Endodermal cell (in vitro differentiated cells): ENCODE results near the gene MMP8. TPM values are rescaled to one million over a fixed set of nuclear protein-coding genes. Genes with fewer than 3 reads are reported as not detected.

ENCODE experiments used
- DNase-seq: peaks from one replicate; pipeline ENCODE4 v3.0.0-alpha.2; 2017
- H3K27ac ChIP-seq: 2 replicates; pipeline ENCODE4 v1.5.1; 2013; ENCODE audit warnings: mild to moderate bottlenecking, low read depth, low read length, moderate library complexity
- H3K27me3 ChIP-seq: 2 replicates; pipeline ENCODE4 v1.6.1; 2013; ENCODE audit warnings: mild to moderate bottlenecking, low read length, moderate library complexity; ENCODE audit not compliant: insufficient read depth, control insufficient read depth, poor library complexity, severe bottlenecking
- H3K36me3 ChIP-seq: 2 replicates; pipeline ENCODE4 v1.7.0; 2013; ENCODE audit warnings: mild to moderate bottlenecking, low read length, moderate library complexity; ENCODE audit not compliant: control insufficient read depth, insufficient read depth
- H3K4me1 ChIP-seq: one replicate; pipeline ENCODE4 v1.7.0; 2013; ENCODE audit warnings: low read length; ENCODE audit not compliant: control insufficient read depth, insufficient read depth
- H3K4me3 ChIP-seq: 2 replicates; pipeline ENCODE4 v1.5.1; 2013; ENCODE audit warnings: mild to moderate bottlenecking, low read length, moderate library complexity
- H3K9ac ChIP-seq: 2 replicates; pipeline ENCODE4 v1.6.1; 2013; ENCODE audit warnings: mild to moderate bottlenecking, low read length, moderate library complexity; ENCODE audit not compliant: poor library complexity, severe bottlenecking; ENCODE audit errors: extremely low read depth
- H3K9me3 ChIP-seq: 2 replicates; pipeline ENCODE4 v1.6.1; 2013; ENCODE audit warnings: mild to moderate bottlenecking, low read length, moderate library complexity; ENCODE audit not compliant: control insufficient read depth
- H3K27ac Mint-ChIP-seq: 2 replicates; pipeline ENCODE4 v1.8.0; 2020; ENCODE audit warnings: mixed read lengths
- H3K27me3 Mint-ChIP-seq: 2 replicates; pipeline ENCODE4 v1.8.0; 2021; ENCODE audit warnings: mild to moderate bottlenecking, mixed read lengths; ENCODE audit not compliant: insufficient read depth
- H3K36me3 Mint-ChIP-seq: 2 replicates; pipeline ENCODE4 v1.8.0; 2020; ENCODE audit warnings: low read depth, mixed read lengths
- H3K4me1 Mint-ChIP-seq: 2 replicates; pipeline ENCODE4 v1.8.0; 2020; ENCODE audit warnings: mixed read lengths
- H3K4me3 Mint-ChIP-seq: 2 replicates; pipeline ENCODE4 v1.8.0; 2020; ENCODE audit warnings: mild to moderate bottlenecking, moderate library complexity, mixed read lengths
- H3K9me3 Mint-ChIP-seq: 2 replicates; pipeline ENCODE4 v1.8.0; 2020; ENCODE audit warnings: mild to moderate bottlenecking, mixed read lengths
- WGBS, 2 experiments: methylation state at CpG; one replicate each; pipeline versions ENCODE4 v1.1.5 to v1.1.7; 2013; ENCODE audit warnings: missing lambda C conversion rate in 2 of 2, mixed read lengths in 1 of 2; ENCODE audit not compliant: insufficient coverage in 1 of 2, insufficient read length in 1 of 2; 5-methylcytosine and 5-hydroxymethylcytosine counted together
- total RNA-seq, 2 donors: library from RNA; stranded (reverse); fragmentation: NEBNext Ultra II Directional in 1 of 2; extraction: Animal tissue kit (Norgen Biotek cat#: 25700) in 1 of 2; gene quantifications; 2 replicates in 1 of 2; 3 replicates in 1 of 2; pipeline ENCODE4 v1.2.1, GENCODE V29; 2021
- TF ChIP-seq, protein P1 (sequence below): fragments of 200-600 bp; sonication (generic); conservative IDR thresholded peaks from 2 replicates; pipeline ENCODE4 v1.5.0; 2021; ENCODE audit warnings: antibody characterized with exemption, mild to moderate bottlenecking

Gene MMP8
- total RNA-seq, 2 donors from 2014 or later = not detected

DNA sequence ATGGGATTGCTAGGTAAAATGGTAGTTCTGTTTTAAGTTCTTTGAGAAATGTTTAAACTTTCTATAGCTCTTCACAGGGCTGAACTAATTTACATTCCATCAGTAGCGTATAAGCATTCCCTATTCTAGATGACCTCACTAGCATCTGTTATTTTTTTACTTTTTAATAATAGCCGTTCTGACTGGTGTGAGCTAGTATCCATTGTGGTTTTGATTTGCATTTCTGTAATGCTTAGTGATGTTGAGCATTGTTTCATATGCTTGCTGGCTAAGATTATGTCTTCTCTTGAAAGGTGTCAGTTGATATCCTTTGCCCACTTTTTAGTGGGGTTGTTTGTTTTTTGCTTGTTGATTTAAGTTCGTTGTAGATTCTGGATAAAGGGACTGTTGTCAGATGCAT is 55.1 kb downstream of the MMP8 start:
- no peaks in the 10 kb centered on the region for H3K9me3 Mint-ChIP-seq
- no peak overlapping the region for H3K27ac Mint-ChIP-seq
- Histone ChIP-seq H3K9me3 (peaks cover 5% of the 10 kb centered on the region), H3K9ac (no peak overlapping the region), H3K27ac (no peak overlapping the region), H3K4me1 (no peaks in the 10 kb centered on the region), H3K4me3 (no peak overlapping the region), H3K27me3 (no peaks in the 10 kb centered on the region), H3K36me3 (no peaks in the 10 kb centered on the region)
- H3K27me3 Mint-ChIP-seq = no peaks in the 10 kb centered on the region
- WGBS, 2 experiments = 67 to 93% methylated on average over 1 to 3 of the region's 3 CpGs
- TF ChIP-seq, protein P1, sequence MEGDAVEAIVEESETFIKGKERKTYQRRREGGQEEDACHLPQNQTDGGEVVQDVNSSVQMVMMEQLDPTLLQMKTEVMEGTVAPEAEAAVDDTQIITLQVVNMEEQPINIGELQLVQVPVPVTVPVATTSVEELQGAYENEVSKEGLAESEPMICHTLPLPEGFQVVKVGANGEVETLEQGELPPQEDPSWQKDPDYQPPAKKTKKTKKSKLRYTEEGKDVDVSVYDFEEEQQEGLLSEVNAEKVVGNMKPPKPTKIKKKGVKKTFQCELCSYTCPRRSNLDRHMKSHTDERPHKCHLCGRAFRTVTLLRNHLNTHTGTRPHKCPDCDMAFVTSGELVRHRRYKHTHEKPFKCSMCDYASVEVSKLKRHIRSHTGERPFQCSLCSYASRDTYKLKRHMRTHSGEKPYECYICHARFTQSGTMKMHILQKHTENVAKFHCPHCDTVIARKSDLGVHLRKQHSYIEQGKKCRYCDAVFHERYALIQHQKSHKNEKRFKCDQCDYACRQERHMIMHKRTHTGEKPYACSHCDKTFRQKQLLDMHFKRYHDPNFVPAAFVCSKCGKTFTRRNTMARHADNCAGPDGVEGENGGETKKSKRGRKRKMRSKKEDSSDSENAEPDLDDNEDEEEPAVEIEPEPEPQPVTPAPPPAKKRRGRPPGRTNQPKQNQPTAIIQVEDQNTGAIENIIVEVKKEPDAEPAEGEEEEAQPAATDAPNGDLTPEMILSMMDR = no peak
- no peak overlapping the region for H3K4me3 Mint-ChIP-seq
- H3K4me1 Mint-ChIP-seq = no peaks in the 10 kb centered on the region
- no peak for DNase-seq
- H3K36me3 Mint-ChIP-seq = no peaks in the 10 kb centered on the region

DNA sequence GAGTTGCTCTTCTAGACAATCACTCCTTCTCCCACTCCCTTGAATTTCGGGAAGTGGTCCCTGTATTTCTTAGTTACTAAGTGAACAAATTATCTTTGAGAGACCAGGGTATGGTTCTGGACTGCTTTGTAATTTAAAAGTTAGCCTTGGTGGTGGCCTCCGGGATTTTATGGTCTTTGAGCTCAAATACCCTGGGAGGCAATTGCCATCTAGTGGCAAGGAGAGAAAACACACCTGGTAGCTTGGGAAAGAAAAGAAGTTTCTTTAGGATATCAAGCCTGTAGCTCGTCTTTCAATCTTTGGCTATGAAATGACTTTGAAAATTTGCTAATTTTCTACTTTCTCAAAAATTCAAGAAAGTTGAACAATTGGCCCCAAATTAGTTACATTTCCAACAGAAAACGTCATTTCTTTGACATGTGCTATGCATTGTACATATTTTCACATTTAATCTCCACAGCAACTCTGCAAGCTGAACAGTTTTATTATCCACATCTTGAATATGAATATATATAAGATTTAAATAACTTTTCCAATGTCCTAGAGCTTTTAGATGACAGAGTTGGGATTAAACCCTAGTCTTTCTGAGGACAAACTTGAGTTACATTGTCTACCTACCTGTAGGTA is 58.3 kb downstream of the MMP8 start:
- Histone ChIP-seq H3K4me1 (no peaks in the 10 kb centered on the region), H3K9ac (no peak overlapping the region), H3K4me3 (no peak overlapping the region), H3K9me3 (peaks cover 5% of the 10 kb centered on the region), H3K27me3 (no peaks in the 10 kb centered on the region), H3K36me3 (no peaks in the 10 kb centered on the region), H3K27ac (no peak overlapping the region)
- Mint-ChIP-seq H3K4me1 (no peaks in the 10 kb centered on the region), H3K4me3 (no peak overlapping the region), H3K36me3 (no peaks in the 10 kb centered on the region), H3K9me3 (no peaks in the 10 kb centered on the region), H3K27ac (no peak overlapping the region), H3K27me3 (no peaks in the 10 kb centered on the region)
- TF ChIP-seq, protein P1 = peak; percentile 93
- peak; percentile 57 for DNase-seq
- 15 to 23% methylated on average over 2 to 4 of the region's 4 CpGs for WGBS, 2 experiments

DNA sequence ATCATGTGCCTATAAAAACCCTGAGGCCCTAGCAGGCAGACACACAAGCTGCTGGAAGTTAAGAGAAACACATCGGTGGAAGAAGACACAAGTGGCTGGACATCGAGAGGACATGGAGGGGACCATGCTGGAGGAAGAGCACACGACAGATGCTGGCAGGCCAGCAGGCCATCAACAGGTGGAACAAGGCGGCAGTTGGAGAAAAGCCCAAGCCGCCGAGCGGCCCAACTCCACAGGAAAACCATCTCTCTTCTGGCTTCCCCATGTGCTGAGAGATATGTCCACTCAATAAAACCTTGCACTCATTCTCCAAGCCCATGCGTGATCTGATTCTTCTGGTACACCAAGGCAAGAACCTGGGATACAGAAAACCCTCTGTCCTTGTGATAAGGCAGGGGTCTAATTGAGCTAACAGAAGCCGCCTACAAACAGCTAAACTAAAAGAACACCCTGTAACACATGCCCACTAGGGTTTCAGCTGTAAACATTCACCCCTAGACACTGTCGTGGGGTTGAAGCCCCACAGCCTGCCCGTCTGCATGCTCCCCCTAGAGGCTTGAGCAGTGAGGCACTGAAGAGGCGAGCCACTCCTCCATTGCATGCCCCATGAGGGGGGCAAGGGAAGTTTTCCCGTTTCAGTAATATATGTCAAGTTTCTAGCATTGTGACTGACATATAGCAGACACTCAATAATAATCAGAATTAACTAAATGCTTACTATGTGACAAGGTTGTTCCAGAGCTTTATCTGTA is 60.6 kb downstream of the MMP8 start:
- 73 to 87% methylated on average over 6 to 12 of the region's 13 CpGs for WGBS, 2 experiments
- no peak overlapping the region for H3K27ac Mint-ChIP-seq
- TF ChIP-seq, protein P1 = peak; percentile 74

More for the DNA sequence above, 60.6 kb downstream of the MMP8 start:
- H3K9ac ChIP-seq = no peak overlapping the region
- H3K4me3 ChIP-seq = no peak overlapping the region
- Mint-ChIP-seq H3K9me3 (no peaks in the 10 kb centered on the region), H3K4me3 (no peak overlapping the region), H3K27me3 (no peaks in the 10 kb centered on the region), H3K4me1 (no peaks in the 10 kb centered on the region), H3K36me3 (no peaks in the 10 kb centered on the region)
- H3K4me1 ChIP-seq = no peaks in the 10 kb centered on the region
- peak; percentile 78 for DNase-seq
- no peaks in the 10 kb centered on the region for H3K27me3 ChIP-seq
- no peaks in the 10 kb centered on the region for H3K36me3 ChIP-seq
- no peak overlapping the region for H3K27ac ChIP-seq
- no peaks in the 10 kb centered on the region for H3K9me3 ChIP-seq
